IMR-90 (cell line): Measurements from ENCODE around the gene VN1R2. TPM values are rescaled to one million over a fixed set of nuclear protein-coding genes. Genes with fewer than 3 reads are reported as not detected.

Experiments
- ATAC-seq: fragments of 200-7000 bp; cut with Tn5 transposase; 2 replicates; pipeline ENCODE4 v1.9.1; 2020; ENCODE audit warnings: low read depth, mild to moderate bottlenecking, moderate library complexity
- BruUV-seq: library from RNA; stranded (reverse); fragments of 400-500 nt; replicated peaks from 2 replicates; lab custom pipeline; 2021; lab: Mats Ljungman, UMichigan
- CTCF ChIA-PET: fragments of 300-600 bp; formaldehyde crosslinking; extraction: SDS; loops from one replicate; lab custom pipeline; 2021; ENCODE audit warnings: antibody characterized with exemption; lab: Yijun Ruan, JAX
- POLR2A ChIA-PET: fragments of 300-600 bp; sonication (Branson Sonifier 250); formaldehyde crosslinking; loops from one replicate; lab custom pipeline; 2022; ENCODE audit warnings: antibody characterized with exemption; ENCODE audit not compliant: unreplicated experiment; lab: Charles Lee
- DNase-seq: peaks from one replicate; pipeline ENCODE4 v3.0.0; 2013
- H2AFZ ChIP-seq: replicated peaks from 2 replicates; pipeline ENCODE3; 2013; ENCODE audit warnings: low read length, mild to moderate bottlenecking; ENCODE audit not compliant: poor library complexity
- H2AK5ac ChIP-seq: 2 replicates; pipeline ENCODE4 v1.6.1; 2013; ENCODE audit warnings: low read depth, low read length, inconsistent platforms
- H2AK9ac ChIP-seq: replicated peaks from 2 replicates; pipeline ENCODE3; 2013; ENCODE audit warnings: mild to moderate bottlenecking, low read depth, low read length, moderate library complexity; ENCODE audit not compliant: poor library complexity
- H2BK120ac ChIP-seq: 2 replicates; pipeline ENCODE4 v1.6.1; 2013; ENCODE audit warnings: low read depth, low read length, inconsistent platforms
- H2BK15ac ChIP-seq: 3 replicates; pipeline ENCODE4 v1.6.1; 2013; ENCODE audit warnings: low read depth, low read length, inconsistent platforms
- H2BK20ac ChIP-seq: 2 replicates; pipeline ENCODE4 v1.6.1; 2013; ENCODE audit warnings: low read depth, mild to moderate bottlenecking, inconsistent platforms, low read length, moderate library complexity
- H2BK5ac ChIP-seq: 2 replicates; pipeline ENCODE4 v1.6.1; 2013; ENCODE audit warnings: mild to moderate bottlenecking, low read depth, low read length, inconsistent platforms; ENCODE audit not compliant: poor library complexity, severe bottlenecking
- H3K14ac ChIP-seq: replicated peaks from 2 replicates; pipeline ENCODE4 v1.6.1; 2013; ENCODE audit warnings: low read depth, low read length, inconsistent platforms
- H3K18ac ChIP-seq: 2 replicates; pipeline ENCODE4 v1.6.1; 2013; ENCODE audit warnings: low read depth, low read length, control low read depth
- H3K23ac ChIP-seq: 2 replicates; pipeline ENCODE4 v1.6.1; 2013; ENCODE audit warnings: low read depth, low read length, inconsistent platforms
- H3K27ac ChIP-seq: 2 replicates; pipeline ENCODE4 v1.5.1; 2013; ENCODE audit warnings: mild to moderate bottlenecking, control low read depth, low read length; ENCODE audit not compliant: insufficient read depth
- H3K27me3 ChIP-seq: 2 replicates; pipeline ENCODE4 v1.6.1; 2013; ENCODE audit warnings: low read length; ENCODE audit not compliant: control insufficient read depth, insufficient read depth
- H3K36me3 ChIP-seq: 2 replicates; pipeline ENCODE4 v1.6.1; 2013; ENCODE audit warnings: low read length, mixed read lengths; ENCODE audit not compliant: control insufficient read depth, insufficient read depth
- H3K4ac ChIP-seq: 2 replicates; pipeline ENCODE4 v1.6.1; 2013; ENCODE audit warnings: low read depth, low read length, inconsistent platforms
- H3K4me1 ChIP-seq: 2 replicates; pipeline ENCODE4 v1.6.1; 2013; ENCODE audit warnings: low read length, mixed read lengths; ENCODE audit not compliant: control insufficient read depth, insufficient read depth
- H3K4me2 ChIP-seq: 2 replicates; pipeline ENCODE4 v1.6.1; 2013; ENCODE audit warnings: low read depth, mild to moderate bottlenecking, control low read depth, low read length, moderate library complexity
- H3K4me3 ChIP-seq: 2 replicates; pipeline ENCODE4 v1.5.1; 2013; ENCODE audit warnings: low read depth, mild to moderate bottlenecking, control low read depth, low read length, moderate library complexity; ENCODE audit not compliant: insufficient read depth
- H3K56ac ChIP-seq: 2 replicates; pipeline ENCODE4 v1.6.1; 2013; ENCODE audit warnings: low read length, inconsistent platforms; ENCODE audit not compliant: insufficient read depth; ENCODE audit errors: extremely low read depth
- H3K79me1 ChIP-seq, 2 experiments: 2 replicates each; pipeline ENCODE4 v1.6.1; 2013; ENCODE audit warnings: low read length in 2 of 2, inconsistent platforms in 1 of 2, low read depth in 1 of 2
- H3K9ac ChIP-seq: 2 replicates; pipeline ENCODE4 v1.6.1; 2013; ENCODE audit warnings: low read depth, low read length, control low read depth
- H3K9me1 ChIP-seq: 2 replicates; pipeline ENCODE4 v1.6.1; 2013; ENCODE audit warnings: low read length, inconsistent platforms; ENCODE audit not compliant: insufficient read depth
- H3K9me3 ChIP-seq: 2 replicates; pipeline ENCODE4 v1.6.1; 2013; ENCODE audit warnings: low read length; ENCODE audit not compliant: control insufficient read depth, insufficient read depth
- H4K20me1 ChIP-seq: 2 replicates; pipeline ENCODE4 v1.6.1; 2013; ENCODE audit warnings: low read length, inconsistent platforms; ENCODE audit not compliant: insufficient read depth
- H4K5ac ChIP-seq: 2 replicates; pipeline ENCODE4 v1.6.1; 2013; ENCODE audit warnings: mild to moderate bottlenecking, low read depth, low read length, control low read depth
- H4K8ac ChIP-seq, 2 experiments: 2 replicates each; pipeline ENCODE4 v1.6.1; 2013; ENCODE audit warnings: low read depth in 2 of 2, low read length in 2 of 2, control low read depth in 1 of 2, inconsistent platforms in 1 of 2
- H4K91ac ChIP-seq: 2 replicates; pipeline ENCODE4 v1.6.1; 2013; ENCODE audit warnings: low read depth, low read length, inconsistent platforms; ENCODE audit not compliant: insufficient read depth
- BHLHE40 ChIP-seq: fragments of 150-350 bp; IDR thresholded peaks from 2 replicates; pipeline ENCODE4 v1.6.1; 2016; ENCODE audit warnings: mild to moderate bottlenecking, low read depth, low read length
- CEBPB ChIP-seq: IDR thresholded peaks from 2 replicates; pipeline ENCODE4 v1.6.1; 2012; ENCODE audit warnings: low read depth, low read length, improper control_type of control experiment
- CHD1 ChIP-seq: IDR thresholded peaks from 2 replicates; pipeline ENCODE4 v1.6.1; 2012; ENCODE audit warnings: low read depth, low read length, improper control_type of control experiment
- CTCF ChIP-seq: conservative IDR thresholded peaks from 2 replicates; pipeline ENCODE4 v1.5.1; 2012; ENCODE audit warnings: mild to moderate bottlenecking, low read depth, low read length, improper control_type of control experiment
- ELK1 ChIP-seq: fragments of 150-350 bp; IDR thresholded peaks from 2 replicates; pipeline ENCODE4 v1.6.1; 2016; ENCODE audit warnings: low read depth, mild to moderate bottlenecking, low read length, moderate library complexity, borderline replicate concordance
- FOS ChIP-seq: fragments of 150-350 bp; IDR thresholded peaks from 2 replicates; pipeline ENCODE4 v1.6.1; 2016; ENCODE audit warnings: low read depth, low read length
- MAFK ChIP-seq: IDR thresholded peaks from 2 replicates; pipeline ENCODE4 v1.6.1; 2012; ENCODE audit warnings: low read depth, low read length, improper control_type of control experiment
- MAZ ChIP-seq: IDR thresholded peaks from 2 replicates; pipeline ENCODE4 v1.6.1; 2012; ENCODE audit warnings: low read depth, mild to moderate bottlenecking, low read length, improper control_type of control experiment, moderate library complexity, borderline replicate concordance
- MXI1 ChIP-seq: IDR thresholded peaks from 2 replicates; pipeline ENCODE4 v1.6.1; 2012; ENCODE audit warnings: low read depth, mild to moderate bottlenecking, low read length, moderate library complexity, borderline replicate concordance
- NFE2L2 ChIP-seq: fragments of 150-350 bp; IDR thresholded peaks from 2 replicates; pipeline ENCODE4 v1.6.1; 2016; ENCODE audit warnings: low read depth, mild to moderate bottlenecking, low read length
- POLR2A ChIP-seq: IDR thresholded peaks from 2 replicates; pipeline ENCODE4 v1.6.1; 2012; ENCODE audit warnings: mild to moderate bottlenecking, low read depth, low read length
- RAD21 ChIP-seq: IDR thresholded peaks from 2 replicates; pipeline ENCODE4 v1.6.1; 2012; ENCODE audit warnings: low read length, improper control_type of control experiment
- RCOR1 ChIP-seq: IDR thresholded peaks from 2 replicates; pipeline ENCODE4 v1.6.1; 2012; ENCODE audit warnings: mild to moderate bottlenecking, low read length, improper control_type of control experiment; ENCODE audit not compliant: insufficient replicate concordance
- RFX5 ChIP-seq: IDR thresholded peaks from 2 replicates; pipeline ENCODE4 v1.8.0; 2012; ENCODE audit warnings: low read depth, mild to moderate bottlenecking, low read length, moderate library complexity
- USF2 ChIP-seq: fragments of 150-350 bp; IDR thresholded peaks from 2 replicates; pipeline ENCODE4 v1.6.1; 2017; ENCODE audit warnings: mild to moderate bottlenecking, antibody characterized with exemption, low read length, low read depth
- WGBS, 2 experiments: methylation state at CpG; one replicate each; pipeline versions ENCODE4 v1.1.5 to v1.1.7; 2013; ENCODE audit warnings: missing lambda C conversion rate in 2 of 2; ENCODE audit not compliant: insufficient read length in 1 of 2; ENCODE audit errors: extremely low coverage in 2 of 2; 5-methylcytosine and 5-hydroxymethylcytosine counted together
- dilution Hi-C: fragments of 300-500 bp; cut with HindIII; formaldehyde crosslinking; loops from one replicate; pipeline ENCODE4 v1.14.3; 2018; ENCODE audit warnings: low sequenced_read_pairs; ENCODE audit not compliant: unreplicated experiment
- in situ Hi-C: fragments of 300-500 bp; cut with MboI; formaldehyde crosslinking; loops from 3 replicates; pipeline ENCODE4 v1.14.3; 2019; ENCODE audit warnings: low sequenced_read_pairs, inconsistent platforms, mixed read lengths
- intact Hi-C: fragments of 100-400 bp; cut with micrococcal nuclease; formaldehyde crosslinking; loops from 2 replicates; pipeline ENCODE4 v1.10.0; 2022
- polyA plus RNA-seq, 3 experiments: library from polyadenylated mRNA; depleted of rRNA; stranded (reverse); fragments of >200 nt; gene quantifications; 2 replicates each; pipeline ENCODE4 v1.2.3, GENCODE V29; 2012; ENCODE audit warnings: low replicate concordance in 1 of 3
- total RNA-seq: library from RNA; depleted of rRNA; stranded (reverse); fragments of >200 nt; gene quantifications from 2 replicates; pipeline ENCODE4 v1.2.3, GENCODE V29; 2012

Gene VN1R2
- total and polyA plus RNA-seq, 2 of the 4 experiments (the other 2 are of a cell fraction): not detected

GRCh38 chr19:53294786-53295441, 36.8 kb downstream of the VN1R2 start:
- Histone ChIP-seq H3K56ac (no peak overlapping the region), H3K23ac (no peak overlapping the region), H3K18ac (no peak overlapping the region), H3K27ac (no peak overlapping the region), H2BK20ac (no peak overlapping the region), H3K27me3 (no peaks in the 10 kb centered on the region), H3K9me1 (no peaks in the 10 kb centered on the region), H2BK15ac (no peak overlapping the region), H3K79me1 (no peaks in the 10 kb centered on the region), H3K4me3 (no peak overlapping the region), H3K14ac (no peak overlapping the region), H3K9ac (no peak overlapping the region), H4K5ac (no peak overlapping the region), H2AK5ac (no peak overlapping the region), H4K91ac (no peak overlapping the region), H3K9me3 (peaks cover 25% of the 10 kb centered on the region), H4K20me1 (no peaks in the 10 kb centered on the region), H2AK9ac (no peak overlapping the region), H3K4me1 (no peaks in the 10 kb centered on the region), H4K8ac (no peak overlapping the region), H2BK120ac (no peak overlapping the region), H3K4ac (no peak overlapping the region), H2AFZ (no peak overlapping the region), H3K4me2 (no peak overlapping the region), H2BK5ac (peak overlapping the region; percentile 39), H3K36me3 (no peaks in the 10 kb centered on the region)
- WGBS, 2 experiments: no CpG with 5 or more reads among the region's 7 CpGs
- ATAC-seq (no peak), DNase-seq (no peak)
- BruUV-seq: no TSS peak
- dilution Hi-C loops (no loop called here), in situ Hi-C loops (no loop called here), intact Hi-C loops (no loop called here)
- ChIA-PET POLR2A (no interaction called here), CTCF (no interaction called here)
- TF ChIP-seq MXI1 (no peak), FOS (no peak), RFX5 (no peak), RAD21 (no peak), CEBPB (no peak), POLR2A (no peak), ELK1 (no peak), MAZ (no peak), MAFK (no peak), BHLHE40 (no peak), NFE2L2 (no peak), RCOR1 (no peak), USF2 (no peak), CHD1 (no peak), CTCF (no peak)
